Activated CD4-positive, alpha-beta memory T cell treated with anti-CD3 and anti-CD28 coated beads, Interleukin-2, amount 10 ng/mL, durations not matched to agents 7 days and 5 days (primary cell): Measurements from ENCODE around the gene EEF1A2. TPM values are rescaled to one million over a fixed set of nuclear protein-coding genes. Genes with fewer than 3 reads are reported as not detected.

Experiments
- CTCF ChIA-PET: fragments of 350-600 bp; sonication (Branson Sonifier 250); formaldehyde crosslinking; loops from one replicate; lab custom pipeline; 2021; ENCODE audit warnings: antibody characterized with exemption, inconsistent platforms; lab: Charles Lee
- POLR2A ChIA-PET: fragments of 350-600 bp; sonication (Branson Sonifier 250); formaldehyde crosslinking; loops from one replicate; lab custom pipeline; 2021; ENCODE audit warnings: antibody characterized with exemption; lab: Charles Lee
- DNase-seq: peaks from one replicate; pipeline ENCODE4 v3.0.0-alpha.2; 2020
- H3K27ac Mint-ChIP-seq: one replicate; pipeline ENCODE4 v1.8.0; 2021; ENCODE audit warnings: mild to moderate bottlenecking, mixed read lengths
- H3K27me3 Mint-ChIP-seq: one replicate; pipeline ENCODE4 v1.8.0; 2021; ENCODE audit warnings: mixed read lengths
- H3K36me3 Mint-ChIP-seq: one replicate; pipeline ENCODE4 v1.8.0; 2021; ENCODE audit warnings: low read depth, mixed read lengths
- H3K4me1 Mint-ChIP-seq: one replicate; pipeline ENCODE4 v1.8.0; 2021; ENCODE audit warnings: mixed read lengths
- H3K4me3 Mint-ChIP-seq: one replicate; pipeline ENCODE4 v1.8.0; 2021; ENCODE audit warnings: mild to moderate bottlenecking, mixed read lengths
- H3K9me3 Mint-ChIP-seq: one replicate; pipeline ENCODE4 v1.8.0; 2021; ENCODE audit warnings: mixed read lengths
- total RNA-seq, 2 experiments: library from RNA; stranded (reverse); gene quantifications; one replicate each; pipeline ENCODE4 v1.2.3, GENCODE V29; 2021

Gene EEF1A2
- total RNA-seq, 2 experiments from 2014 or later, result 2.0 to 2.6 TPM

DNA sequence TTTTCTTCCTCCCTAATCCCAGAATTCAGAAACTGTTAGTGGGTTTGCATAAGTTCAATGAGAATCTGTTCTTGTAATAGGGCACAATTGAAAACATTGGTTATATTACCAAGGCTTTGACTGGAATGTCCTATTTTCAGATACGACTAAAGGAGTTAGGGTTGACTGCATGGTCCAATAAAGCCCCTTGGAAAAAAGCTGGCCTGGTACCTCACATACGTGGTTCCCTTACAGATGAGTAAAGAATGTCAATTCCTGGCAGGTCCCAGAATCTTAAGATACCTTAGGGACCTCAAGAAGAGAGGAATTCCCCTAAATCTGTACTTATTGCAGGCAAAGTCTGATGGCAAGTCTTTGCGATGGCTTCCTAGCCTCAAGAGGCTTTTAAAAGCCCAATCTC is 26.3 kb upstream of the EEF1A2 start:
- Mint-ChIP-seq H3K27ac (no peak overlapping the region), H3K4me3 (no peak overlapping the region), H3K9me3 (peaks cover 2% of the 10 kb centered on the region), H3K36me3 (peaks cover 27% of the 10 kb centered on the region), H3K27me3 (peaks cover 18% of the 10 kb centered on the region), H3K4me1 (peaks cover 16% of the 10 kb centered on the region)
- no peak for DNase-seq
- CTCF ChIA-PET, result no interaction called here
- POLR2A ChIA-PET, result interaction anchor here (5.1 kb wide), 1 partner anchor 12 kb away, joined by 136 read pairs; the partner anchor contains the start of gene PTK6

DNA sequence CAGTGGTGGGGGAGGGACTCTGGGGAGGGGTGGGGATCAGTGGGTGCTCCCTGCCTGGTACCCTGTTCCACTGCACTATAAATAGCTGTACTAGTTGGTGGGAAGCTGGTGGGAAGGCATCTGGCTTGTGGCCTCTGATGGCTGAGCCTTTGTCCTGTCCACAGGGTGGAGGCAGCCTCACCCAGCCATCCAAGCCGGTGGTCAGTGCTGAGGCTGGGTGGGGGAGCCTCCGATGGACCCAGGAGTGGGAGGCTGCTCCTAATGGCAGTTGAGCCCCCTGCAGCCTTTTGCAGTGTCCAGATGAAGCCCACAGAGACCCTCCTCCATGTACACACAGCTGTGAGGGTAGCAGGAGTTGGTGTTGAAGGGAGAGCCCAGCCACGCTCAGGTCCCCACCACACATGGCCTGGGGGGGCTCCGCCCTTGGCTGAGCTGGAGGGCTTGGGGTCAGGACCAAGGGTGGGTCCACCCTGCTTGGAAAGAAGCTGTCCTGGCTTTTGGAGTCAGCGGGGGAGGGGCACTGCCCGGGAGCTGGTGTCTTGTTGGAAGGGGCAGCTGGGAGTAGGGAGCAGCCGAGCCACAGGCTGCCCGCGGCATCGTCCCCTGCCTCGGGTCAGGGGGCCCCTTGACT is 24.2 kb upstream of the EEF1A2 start:
- ChIA-PET POLR2A (interaction anchor here (0.6 to 5.1 kb wide), 9 partner anchors 9 to 545 kb away, joined by 3 to 136 read pairs (median 3); partner anchors contain the start of genes DNAJC5, GMEB2 and PTK6), CTCF (interaction anchor here (1.5 kb wide), 1 partner anchor 27 kb away, joined by 8 read pairs; no protein-coding TSS in a partner anchor)
- peak overlapping the region; percentile 58 for H3K4me3 Mint-ChIP-seq
- H3K27me3 Mint-ChIP-seq, result peaks cover 11% of the 10 kb centered on the region
- H3K36me3 Mint-ChIP-seq, result peaks cover 27% of the 10 kb centered on the region
- H3K9me3 Mint-ChIP-seq, result peaks cover 2% of the 10 kb centered on the region
- H3K4me1 Mint-ChIP-seq, result peaks cover 14% of the 10 kb centered on the region
- H3K27ac Mint-ChIP-seq, result no peak overlapping the region
- DNase-seq, result no peak

DNA sequence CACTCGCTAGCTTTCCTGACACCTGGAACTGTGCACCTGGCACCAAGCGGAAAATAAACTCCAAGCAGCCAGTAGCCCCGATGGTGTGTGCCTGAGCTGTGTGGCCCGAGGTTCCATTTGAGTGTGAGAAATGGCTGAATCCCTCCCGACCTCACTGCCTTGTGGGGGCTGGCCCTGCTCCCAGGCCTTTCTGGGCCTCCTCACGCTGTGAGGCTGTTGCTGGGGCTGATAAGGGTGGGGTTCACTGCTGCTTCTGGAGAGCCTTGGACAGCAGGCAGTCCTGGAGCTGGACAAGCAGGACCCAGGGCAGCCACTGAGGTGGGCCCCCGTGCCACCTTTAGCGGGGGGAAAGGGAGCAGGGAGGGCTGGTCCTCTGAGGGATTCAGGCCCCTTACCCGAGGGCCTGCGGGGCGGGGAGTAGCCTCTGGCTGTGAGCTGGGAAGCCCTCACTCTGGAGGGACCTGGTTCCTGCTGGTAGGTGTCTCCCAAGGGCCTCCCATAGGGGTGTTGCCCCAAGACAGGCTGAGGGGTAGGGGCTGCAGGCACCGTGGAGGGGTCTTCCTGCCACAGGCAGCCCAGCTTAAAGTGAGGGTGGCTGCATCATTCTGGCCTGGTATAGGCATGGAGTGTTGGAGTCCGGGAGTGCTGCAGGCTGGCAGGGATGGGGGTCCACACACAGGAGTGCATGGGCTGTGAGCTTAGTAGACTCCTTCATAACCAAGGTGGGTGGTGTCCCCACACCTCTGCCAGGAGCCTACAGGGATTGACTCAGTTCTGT is 23.4 kb upstream of the EEF1A2 start:
- CTCF ChIA-PET, result interaction anchor here (1.6 to 2.5 kb wide), 2 partner anchors 16 to 119 kb away, joined by 7 to 14 read pairs; partner anchors contain the start of gene PTK6
- Mint-ChIP-seq H3K36me3 (peaks cover 27% of the 10 kb centered on the region), H3K9me3 (peaks cover 2% of the 10 kb centered on the region), H3K4me3 (peak overlapping the region; percentile 58), H3K27me3 (peaks cover 8% of the 10 kb centered on the region), H3K27ac (peak overlapping the region; percentile 26), H3K4me1 (peaks cover 10% of the 10 kb centered on the region)
- POLR2A ChIA-PET, result interaction anchor here (0.6 to 5.1 kb wide), 13 partner anchors 7 to 546 kb away, joined by 3 to 136 read pairs (median 14); partner anchors contain the start of genes ARFRP1, DNAJC5, GMEB2 and HELZ2
- no peak for DNase-seq

DNA sequence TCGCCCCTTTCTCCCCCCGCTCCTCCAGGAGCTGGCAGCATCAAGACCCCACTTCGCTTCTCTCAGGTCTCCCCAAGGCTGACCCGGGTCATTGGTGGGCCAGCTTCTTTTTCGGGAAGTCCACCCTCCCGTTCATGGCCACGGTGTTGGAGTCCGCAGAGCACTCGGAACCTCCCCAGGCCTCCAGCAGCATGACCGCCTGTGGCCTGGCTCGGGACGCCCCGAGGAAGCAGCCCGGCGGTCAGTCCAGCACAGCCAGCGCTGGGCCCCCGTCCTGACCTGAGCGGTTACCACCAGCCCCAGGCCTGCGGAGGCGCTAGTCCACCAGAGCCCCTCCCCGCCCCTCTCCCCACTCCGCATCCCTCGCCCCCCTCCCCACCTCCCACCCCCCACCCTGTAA is 22.7 kb upstream of the EEF1A2 start:
- peaks cover 5% of the 10 kb centered on the region for H3K27me3 Mint-ChIP-seq
- H3K4me1 Mint-ChIP-seq, result peaks cover 10% of the 10 kb centered on the region
- CTCF ChIA-PET, result interaction anchor here (1.1 to 2.8 kb wide), 5 partner anchors 16 to 459 kb away, joined by 4 to 14 read pairs (median 7); partner anchors contain the start of genes PRPF6 and PTK6
- peak overlapping the region; percentile 79 for H3K4me3 Mint-ChIP-seq
- no peak for DNase-seq
- POLR2A ChIA-PET, result interaction anchor here (0.6 to 5.1 kb wide), 44 partner anchors 8 to 560 kb away, joined by 3 to 136 read pairs (median 4); partner anchors contain the start of genes ARFGAP1, ARFRP1, DNAJC5 and GMEB2
- peaks cover 27% of the 10 kb centered on the region for H3K36me3 Mint-ChIP-seq
- no peak overlapping the region for H3K27ac Mint-ChIP-seq
- peaks cover 2% of the 10 kb centered on the region for H3K9me3 Mint-ChIP-seq

DNA sequence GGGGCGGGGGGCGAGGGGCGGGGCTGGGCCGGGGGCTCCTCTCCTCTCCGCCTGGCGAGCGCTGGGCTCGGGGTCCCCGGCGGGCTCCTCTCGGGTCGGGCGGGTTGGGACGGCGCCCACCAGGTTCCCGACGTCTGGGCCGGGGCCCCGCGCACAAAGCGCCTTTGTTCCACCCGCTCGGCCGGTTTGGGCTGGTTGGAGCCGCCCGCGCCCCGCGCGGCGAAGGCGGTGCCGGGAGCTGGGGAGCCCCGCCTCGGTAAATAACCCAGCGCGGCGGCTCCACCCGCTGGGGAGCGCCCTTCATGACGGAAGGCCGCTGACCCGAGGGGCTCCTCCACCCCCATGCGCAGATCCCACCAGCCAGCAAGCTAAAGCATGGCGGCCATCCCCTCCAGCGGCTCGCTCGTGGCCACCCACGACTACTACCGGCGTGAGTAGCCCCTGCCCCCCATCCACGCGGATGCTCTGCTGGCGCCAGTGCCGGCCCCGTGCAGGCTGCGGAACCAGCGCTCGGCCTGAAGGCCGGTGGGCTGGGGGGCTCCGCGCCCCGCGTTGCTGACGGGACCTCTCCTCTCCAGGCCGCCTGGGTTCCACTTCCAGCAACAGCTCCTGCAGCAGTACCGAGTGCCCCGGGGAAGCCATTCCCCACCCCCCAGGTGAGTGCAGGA is 22.2 kb upstream of the EEF1A2 start:
- peak overlapping the region; percentile 79 for H3K4me3 Mint-ChIP-seq
- DNase-seq, result peak; percentile 82
- H3K4me1 Mint-ChIP-seq, result peaks cover 10% of the 10 kb centered on the region
- peak overlapping the region; percentile 25 for H3K27ac Mint-ChIP-seq
- ChIA-PET POLR2A (interaction anchor here (0.6 to 5.1 kb wide), 45 partner anchors 9 to 560 kb away, joined by 3 to 136 read pairs (median 4); partner anchors contain the start of genes ARFGAP1, ARFRP1, DNAJC5 and GMEB2), CTCF (interaction anchor here (0.7 to 2.8 kb wide), 7 partner anchors 17 to 518 kb away, joined by 3 to 14 read pairs (median 5); partner anchors contain the start of genes PRPF6 and PTK6)
- H3K36me3 Mint-ChIP-seq, result peaks cover 27% of the 10 kb centered on the region
- peaks cover 5% of the 10 kb centered on the region for H3K27me3 Mint-ChIP-seq
- peaks cover 2% of the 10 kb centered on the region for H3K9me3 Mint-ChIP-seq

DNA sequence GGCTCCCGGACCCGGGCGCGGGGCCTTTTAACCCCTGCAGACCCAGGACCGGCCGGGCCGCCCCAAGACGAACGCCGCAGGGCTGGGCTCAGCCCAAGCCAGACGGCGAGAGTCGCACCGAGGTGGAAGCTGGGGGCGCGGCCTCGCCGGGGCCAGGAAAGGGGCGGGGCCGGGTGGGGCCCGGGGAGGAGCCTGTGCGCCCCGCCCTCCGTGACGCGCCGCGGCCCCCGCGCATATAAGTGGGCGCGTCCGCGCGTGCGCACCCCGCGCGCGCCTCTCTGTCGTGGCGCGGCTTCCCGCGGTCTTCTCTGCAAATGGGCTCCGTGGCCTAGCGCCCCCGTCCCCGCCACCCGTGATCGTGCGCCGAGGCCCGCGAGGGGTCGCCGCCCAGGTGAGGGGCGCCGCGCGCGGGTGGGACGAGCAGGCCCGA is 21.6 kb upstream of the EEF1A2 start, which contains the start of gene PPDPF:
PPDPF (plus strand) TSS at position 262 of the 430 bp plus-strand sequence. CDS start 544 bp downstream, outside the sequence.
- Mint-ChIP-seq H3K27me3 (peaks cover 9% of the 10 kb centered on the region), H3K4me1 (peaks cover 10% of the 10 kb centered on the region), H3K36me3 (peaks cover 27% of the 10 kb centered on the region), H3K4me3 (peak within 1 kb of the TSS; percentile 79), H3K27ac (peak within 1 kb of the TSS; percentile 81), H3K9me3 (peaks cover 2% of the 10 kb centered on the region)
- POLR2A ChIA-PET, result interaction anchor here (0.6 to 5.1 kb wide), 35 partner anchors 9 to 545 kb away, joined by 3 to 136 read pairs (median 5); partner anchors contain the start of genes ARFGAP1, DNAJC5, GMEB2 and HELZ2
- CTCF ChIA-PET, result interaction anchor here (0.7 to 2.8 kb wide), 7 partner anchors 17 to 518 kb away, joined by 3 to 14 read pairs (median 5); partner anchors contain the start of genes PRPF6 and PTK6
- peak; percentile 89 for DNase-seq

DNA sequence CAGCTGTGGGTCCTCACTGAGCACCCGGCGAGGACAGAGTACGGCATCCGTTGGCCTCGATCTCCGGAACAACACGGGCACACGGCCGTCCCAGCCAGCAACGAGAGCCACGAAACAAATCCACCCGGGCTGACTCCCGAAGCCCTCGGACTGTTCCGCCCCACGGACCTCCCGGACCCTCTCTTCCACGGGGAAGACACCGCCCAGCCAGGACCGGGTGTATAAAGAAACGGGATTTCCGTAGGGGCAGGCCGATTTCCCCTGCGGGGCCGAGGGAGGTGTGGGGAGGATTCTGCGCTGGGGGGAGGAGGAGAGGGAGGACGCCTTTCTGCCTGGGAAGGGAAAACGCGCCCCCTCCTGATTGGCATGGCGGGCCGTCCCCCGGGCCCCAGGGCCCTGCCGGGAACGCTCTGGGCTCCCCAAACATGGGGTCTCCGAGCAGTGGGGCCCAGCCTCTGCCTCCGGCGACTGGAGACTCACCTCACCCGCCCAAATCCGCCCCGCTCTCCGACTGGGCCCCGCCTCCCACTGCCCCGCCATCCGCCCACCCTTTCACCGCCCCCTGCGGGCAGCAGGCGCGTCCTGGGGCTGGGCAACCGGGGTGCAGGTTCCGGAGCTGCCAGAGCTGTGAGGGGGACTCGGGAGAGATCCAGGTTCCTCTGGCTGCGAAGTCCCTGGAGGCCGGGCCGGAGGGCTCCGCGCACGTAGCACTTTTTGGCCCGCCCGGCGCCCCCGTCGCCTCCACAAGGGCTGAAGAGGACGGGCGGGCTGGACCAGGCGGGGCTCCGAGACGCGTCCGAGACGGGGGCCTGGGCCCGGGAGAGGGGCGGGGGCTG is 21.0 kb upstream of the EEF1A2 start:
- H3K27me3 Mint-ChIP-seq, result peaks cover 15% of the 10 kb centered on the region
- peak; percentile 76 for DNase-seq
- ChIA-PET POLR2A (interaction anchor here (0.6 to 5.1 kb wide), 27 partner anchors 10 to 546 kb away, joined by 3 to 136 read pairs (median 7); partner anchors contain the start of genes GMEB2, HELZ2, LIME1 and PRPF6), CTCF (interaction anchor here (0.7 to 2.8 kb wide), 5 partner anchors 23 to 519 kb away, joined by 3 to 13 read pairs (median 4); partner anchors contain the start of gene PRPF6)
- peak overlapping the region; percentile 58 for H3K27ac Mint-ChIP-seq
- H3K9me3 Mint-ChIP-seq, result peaks cover 4% of the 10 kb centered on the region
- H3K4me3 Mint-ChIP-seq, result peak overlapping the region; percentile 73
- peaks cover 27% of the 10 kb centered on the region for H3K36me3 Mint-ChIP-seq
- H3K4me1 Mint-ChIP-seq, result peaks cover 10% of the 10 kb centered on the region

DNA sequence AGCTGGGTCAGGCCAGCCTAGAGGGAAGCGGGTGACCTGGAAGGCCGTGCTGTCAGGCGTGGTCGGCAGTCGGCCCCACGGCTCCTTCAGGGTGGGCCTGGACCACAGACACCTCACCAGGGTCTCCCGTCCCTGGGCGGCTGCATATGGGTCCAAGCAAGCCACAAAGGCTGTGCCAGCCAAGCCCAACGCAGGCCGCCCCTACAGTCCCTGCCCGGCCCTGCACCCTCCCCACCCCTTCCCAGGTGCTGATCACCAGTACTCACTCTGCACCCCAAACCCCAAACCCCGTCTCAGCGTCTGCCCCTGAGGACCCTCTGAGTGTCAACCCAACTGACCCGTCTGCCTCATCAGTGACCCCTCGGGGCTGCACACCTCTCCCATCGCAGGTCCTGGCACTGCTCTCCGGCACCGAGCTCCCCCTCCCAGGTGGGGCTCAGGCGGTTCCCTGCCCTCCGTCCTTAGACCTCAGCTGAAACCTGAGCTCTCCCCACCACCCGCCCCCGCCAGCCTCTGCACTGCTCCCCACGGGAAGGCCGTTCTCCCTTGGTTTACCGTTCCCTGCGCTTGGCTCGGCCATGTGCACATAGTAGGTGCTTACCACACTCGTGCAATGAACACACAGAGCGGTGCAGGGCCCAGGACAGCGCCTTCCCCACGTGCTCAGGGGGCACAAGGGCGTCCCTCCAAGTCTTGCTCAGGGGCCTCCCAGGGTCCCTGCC is 20.2 kb upstream of the EEF1A2 start:
- peak overlapping the region; percentile 58 for H3K27ac Mint-ChIP-seq
- H3K4me1 Mint-ChIP-seq, result peaks cover 7% of the 10 kb centered on the region
- H3K36me3 Mint-ChIP-seq, result peaks cover 25% of the 10 kb centered on the region
- peaks cover 6% of the 10 kb centered on the region for H3K9me3 Mint-ChIP-seq
- no peak for DNase-seq
- peaks cover 19% of the 10 kb centered on the region for H3K27me3 Mint-ChIP-seq
- CTCF ChIA-PET, result interaction anchor here (1.2 to 2.8 kb wide), 2 partner anchors 19 to 22 kb away, joined by 4 to 13 read pairs; partner anchors contain the start of gene PTK6
- POLR2A ChIA-PET, result interaction anchor here (2.7 kb wide), 1 partner anchor 11 kb away, joined by 8 read pairs; no protein-coding TSS in a partner anchor
- H3K4me3 Mint-ChIP-seq, result peak overlapping the region; percentile 73

DNA sequence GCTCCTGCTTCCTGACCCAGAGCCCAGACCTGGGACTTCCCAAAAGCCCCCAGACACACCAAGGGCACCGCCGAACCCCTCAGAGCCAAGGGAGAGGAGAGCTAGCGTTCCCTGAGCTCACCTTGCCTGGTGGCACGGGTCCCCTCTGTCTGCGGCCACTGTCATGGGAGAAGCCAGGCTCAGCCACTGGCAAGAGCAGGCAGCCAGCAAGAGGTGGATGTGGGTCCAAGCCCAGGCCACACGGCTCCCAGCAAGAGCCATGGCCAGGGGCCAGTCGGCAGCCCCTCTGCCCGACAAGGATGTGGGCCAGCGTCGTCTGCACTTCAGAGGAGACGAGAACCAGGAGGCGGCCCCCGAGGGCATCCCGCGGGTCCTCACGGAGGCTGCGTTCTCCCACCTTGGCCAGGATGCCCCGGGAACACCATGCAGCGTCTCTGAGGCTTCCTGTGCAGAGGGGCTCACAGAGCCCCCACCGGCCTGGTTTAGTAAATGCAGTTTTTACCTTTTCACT is 19.5 kb upstream of the EEF1A2 start:
- peaks cover 6% of the 10 kb centered on the region for H3K9me3 Mint-ChIP-seq
- CTCF ChIA-PET, result interaction anchor here (1.2 kb wide), 1 partner anchor 19 kb away, joined by 4 read pairs; the partner anchor contains the start of gene PTK6
- no peak overlapping the region for H3K27ac Mint-ChIP-seq
- H3K27me3 Mint-ChIP-seq, result peaks cover 23% of the 10 kb centered on the region
- H3K4me3 Mint-ChIP-seq, result no peak overlapping the region
- POLR2A ChIA-PET, result no interaction called here
- peaks cover 7% of the 10 kb centered on the region for H3K4me1 Mint-ChIP-seq
- peaks cover 19% of the 10 kb centered on the region for H3K36me3 Mint-ChIP-seq
- no peak for DNase-seq
